Measurements from ENCODE around the gene NGEF.

The NGEF gene

GRCh38 chr2:233044974-233045605 is 32.0 kb upstream of the NGEF start:
- no peak for DNase-seq

GRCh38 chr2:233042549-233042948 is 29.5 kb upstream of the NGEF start:
- DNase-seq, result no peak

GRCh38 chr2:233041722-233042323 is 28.8 kb upstream of the NGEF start:
- DNase-seq, result no peak

- DNase-seq, result no peak
These were observed 27.5 kb upstream of the NGEF start for GRCh38 chr2:233040571-233040970.

GRCh38 chr2:233039846-233040530 is 26.9 kb upstream of the NGEF start:
- no peak for DNase-seq

- DNase-seq, result no peak
These were observed 26.3 kb upstream of the NGEF start for GRCh38 chr2:233039212-233039845.

- DNase-seq, result no peak
These were observed 24.0 kb upstream of the NGEF start for GRCh38 chr2:233037078-233037477.

GRCh38 chr2:233036162-233036838 is 23.2 kb upstream of the NGEF start:
- no peak for DNase-seq

GRCh38 chr2:233035426-233036161 is 22.5 kb upstream of the NGEF start:
- DNase-seq, result no peak

GRCh38 chr2:233034091-233034882 is 21.2 kb upstream of the NGEF start:
- no peak for DNase-seq

- DNase-seq, result peak; percentile 42
These were observed 20.6 kb upstream of the NGEF start for GRCh38 chr2:233033672-233034071.

- DNase-seq, result no peak
These were observed 19.7 kb upstream of the NGEF start, which contains the start of gene NEU2 for GRCh38 chr2:233032551-233033320. Gene NEU2, plus strand, starts transcription at chr2:233032672. Its CDS starts 0 bp downstream, at chr2:233032672.

GRCh38 chr2:233031556-233032500 is 18.8 kb upstream of the NGEF start:
- no peak for DNase-seq

- no peak for DNase-seq
These were observed 16.3 kb upstream of the NGEF start for GRCh38 chr2:233029321-233029720.

- no peak for DNase-seq
These were observed 13.2 kb upstream of the NGEF start for GRCh38 chr2:233026198-233026813.

- no peak for DNase-seq
These were observed 12.7 kb upstream of the NGEF start for GRCh38 chr2:233025706-233026105.

GRCh38 chr2:233023761-233024410 is 10.8 kb upstream of the NGEF start:
- DNase-seq, result no peak

- DNase-seq, result no peak
These were observed 10.1 kb upstream of the NGEF start for GRCh38 chr2:233023007-233023760.
